HG02981 (cell line): Measurements from ENCODE around the gene FRMPD1.

Source experiments
- ATAC-seq: cut with Tn5 transposase; IDR thresholded peaks from one replicate; pipeline ENCODE4 v1.9.1; 2021; ENCODE audit warnings: mild to moderate bottlenecking, moderate library complexity; ENCODE audit not compliant: unreplicated experiment

FRMPD1 gene

DNA sequence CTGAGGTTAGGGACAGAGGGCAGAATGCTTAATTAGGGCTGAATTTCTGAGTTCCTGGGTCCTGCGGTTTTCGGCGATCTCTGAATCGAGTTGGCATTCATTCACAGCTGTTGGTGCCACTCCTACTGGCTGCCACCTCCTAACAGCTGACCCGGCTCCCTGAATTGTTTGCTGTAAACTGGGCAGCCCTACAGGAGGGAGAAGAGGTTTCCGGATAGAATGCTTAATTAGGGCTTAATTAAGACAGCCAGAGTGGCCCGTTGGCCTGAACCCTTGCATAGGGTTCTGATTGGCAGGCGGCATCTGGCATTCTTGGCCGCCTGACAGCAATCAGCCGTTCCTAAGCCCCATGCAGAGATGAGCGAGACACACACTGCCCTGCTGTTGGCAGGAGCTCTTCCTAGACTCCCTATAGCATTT is 25.7 kb downstream of the FRMPD1 start:
- no peak for ATAC-seq

DNA sequence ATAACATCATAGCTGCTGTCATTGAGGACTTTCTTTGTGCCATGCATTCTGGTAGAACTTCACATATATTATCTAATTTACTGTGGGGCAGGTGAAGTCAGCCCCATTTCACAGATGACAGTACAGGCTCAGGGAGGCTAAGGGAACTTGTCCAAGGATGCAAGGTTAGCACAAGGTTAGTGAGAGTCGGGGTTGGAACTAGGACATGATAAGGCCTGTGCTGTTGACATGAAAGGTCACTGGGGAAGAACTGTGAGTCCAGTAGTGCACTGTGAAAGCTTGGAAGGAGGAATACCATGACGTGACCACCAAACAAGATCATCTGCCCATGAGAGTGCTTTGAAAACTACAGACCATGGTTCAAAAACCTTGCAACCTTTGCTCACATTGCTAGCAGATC is 26.7 kb downstream of the FRMPD1 start:
- no peak for ATAC-seq

DNA sequence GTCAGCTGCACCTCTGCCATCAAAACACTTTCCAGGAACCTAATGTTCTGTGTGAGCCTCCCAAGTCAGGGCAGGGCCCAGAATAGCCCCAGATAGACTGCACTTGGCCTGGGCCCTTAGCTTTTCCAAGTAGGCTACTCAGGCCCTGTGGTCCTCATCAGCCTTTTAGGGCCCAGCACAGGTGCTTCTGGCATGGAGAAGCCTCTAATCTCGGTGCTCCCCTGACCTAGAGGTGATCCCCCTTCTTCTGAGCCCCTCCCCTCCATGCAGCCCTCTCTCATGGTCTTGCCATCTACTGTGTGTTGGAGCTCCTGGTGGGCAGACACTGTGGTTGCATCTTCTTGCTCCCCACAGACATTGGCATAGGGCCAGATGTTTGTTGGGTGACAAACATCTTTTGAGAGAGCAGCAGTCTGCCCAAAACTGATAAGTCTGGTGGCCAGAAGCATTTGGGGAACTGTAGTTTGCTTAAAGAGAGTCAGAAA is 28.1 kb downstream of the FRMPD1 start:
- no peak for ATAC-seq

DNA sequence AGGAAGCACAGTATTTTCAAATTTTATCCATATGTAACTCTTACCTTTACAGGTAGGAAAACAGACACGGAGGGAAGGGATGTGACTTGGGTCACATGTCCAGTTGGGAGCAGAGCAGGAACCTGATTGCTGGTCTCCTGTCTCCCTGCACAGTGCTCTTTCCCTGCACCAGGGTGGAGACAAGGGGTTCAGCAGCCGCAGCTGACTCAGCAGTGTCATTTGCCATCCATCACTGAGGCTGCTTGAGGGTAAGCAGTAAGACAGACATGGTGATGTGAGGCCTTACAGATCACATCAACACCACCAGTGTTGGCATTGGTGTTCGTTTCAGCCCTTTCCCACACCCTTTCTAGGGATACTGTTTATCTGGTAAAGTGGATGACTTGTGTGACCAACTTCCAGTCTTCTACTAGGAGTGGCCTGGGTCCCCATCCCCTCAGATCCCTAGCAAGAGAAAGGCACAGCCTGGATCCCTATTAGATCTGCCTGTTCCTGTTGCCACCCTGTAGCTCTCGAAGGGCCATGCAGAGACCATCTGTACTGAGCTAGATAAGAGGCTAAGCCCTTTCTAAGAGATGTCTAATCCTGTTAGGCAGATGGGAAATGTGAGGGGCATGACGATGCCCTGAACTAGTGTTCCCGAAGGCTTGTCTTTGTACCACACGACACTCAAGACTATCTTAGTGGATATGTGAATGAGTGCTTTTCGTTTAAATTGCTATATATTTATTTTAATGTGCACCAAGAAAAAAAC is 29.1 kb downstream of the FRMPD1 start:
- no peak for ATAC-seq

DNA sequence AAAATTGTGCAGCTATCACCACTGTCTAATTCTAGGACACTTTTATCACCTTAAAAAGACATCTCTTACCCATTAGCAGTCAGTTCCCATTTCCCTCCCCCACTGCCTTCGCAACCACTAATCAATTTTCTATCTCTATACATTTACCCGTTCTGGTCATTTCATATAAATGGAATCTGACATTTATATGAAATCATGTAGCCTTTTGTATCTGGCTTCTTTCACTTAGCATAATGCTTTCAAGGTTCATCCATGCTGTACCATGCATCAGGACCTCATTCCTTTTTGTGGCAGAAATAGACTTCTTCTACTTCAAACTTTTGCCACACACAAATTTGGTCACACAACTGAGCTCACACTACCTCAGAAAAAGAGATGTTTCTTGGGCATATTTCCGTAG is 32.2 kb downstream of the FRMPD1 start:
- ATAC-seq = no peak

DNA sequence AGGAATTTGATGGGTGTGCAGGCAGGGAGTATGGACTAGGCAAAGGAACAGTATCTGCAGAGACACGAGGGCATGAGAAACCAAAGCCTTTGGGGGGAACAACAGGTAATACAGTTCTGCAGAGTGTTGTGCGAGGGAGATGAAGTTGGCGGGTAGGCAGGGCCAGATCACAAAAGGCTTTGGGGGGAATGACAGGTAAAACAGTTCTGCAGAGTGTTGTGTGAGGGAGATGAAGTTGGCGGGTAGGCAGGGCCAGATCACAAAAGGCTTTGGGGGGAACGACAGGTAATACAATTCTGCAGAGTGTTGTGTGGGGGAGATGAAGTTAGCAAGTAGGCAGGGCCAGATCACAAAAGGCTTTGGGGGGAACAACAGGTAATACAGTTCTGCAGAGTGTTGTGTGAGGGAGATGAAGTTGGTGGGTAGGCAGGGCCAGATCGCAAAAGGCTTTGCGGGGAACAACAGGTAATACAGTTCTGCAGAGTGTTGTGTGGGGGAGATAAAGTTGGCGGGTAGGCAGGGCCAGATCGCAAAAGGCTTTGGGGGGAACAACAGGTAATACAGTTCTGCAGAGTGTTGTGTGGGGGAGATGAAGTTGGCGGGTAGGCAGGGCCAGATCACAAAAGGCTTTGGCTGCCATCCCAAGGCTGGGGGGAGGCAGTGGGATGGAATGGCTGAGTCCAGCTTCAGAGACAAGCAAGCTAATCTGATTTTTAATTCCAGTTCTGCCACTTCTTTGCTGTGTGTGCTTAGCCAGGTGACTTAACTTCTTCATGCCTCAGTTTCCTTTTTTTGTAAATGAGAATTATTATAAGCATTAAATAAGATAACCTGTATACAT is 33.0 kb downstream of the FRMPD1 start:
- no peak for ATAC-seq

DNA sequence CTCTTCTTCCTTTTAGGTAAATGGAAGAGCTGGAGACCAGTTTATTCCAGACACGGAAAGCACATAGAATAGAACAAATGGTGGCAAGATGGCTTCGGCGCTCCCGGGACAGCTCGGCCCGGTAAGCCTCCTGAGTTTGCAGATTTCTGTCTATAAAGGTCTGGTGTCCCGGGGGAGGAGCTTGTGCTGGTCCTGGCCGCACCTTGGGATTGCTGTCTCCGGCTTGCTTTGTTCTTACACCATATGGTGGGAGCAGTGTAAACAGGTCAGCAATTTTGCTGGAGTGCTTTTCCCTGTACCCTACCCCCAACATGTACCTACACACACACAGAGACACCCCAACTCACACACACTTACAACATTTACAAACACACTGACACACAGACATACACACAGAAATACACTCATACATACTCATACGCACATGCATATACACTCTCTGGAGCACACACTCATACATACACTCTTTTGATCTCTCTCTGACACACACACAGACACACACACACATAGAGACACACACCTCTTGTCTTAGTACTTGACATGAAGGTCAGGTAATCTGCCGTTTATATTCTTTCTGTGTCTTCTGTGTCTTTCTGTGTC is 42.0 kb downstream of the FRMPD1 start:
- ATAC-seq = no peak

DNA sequence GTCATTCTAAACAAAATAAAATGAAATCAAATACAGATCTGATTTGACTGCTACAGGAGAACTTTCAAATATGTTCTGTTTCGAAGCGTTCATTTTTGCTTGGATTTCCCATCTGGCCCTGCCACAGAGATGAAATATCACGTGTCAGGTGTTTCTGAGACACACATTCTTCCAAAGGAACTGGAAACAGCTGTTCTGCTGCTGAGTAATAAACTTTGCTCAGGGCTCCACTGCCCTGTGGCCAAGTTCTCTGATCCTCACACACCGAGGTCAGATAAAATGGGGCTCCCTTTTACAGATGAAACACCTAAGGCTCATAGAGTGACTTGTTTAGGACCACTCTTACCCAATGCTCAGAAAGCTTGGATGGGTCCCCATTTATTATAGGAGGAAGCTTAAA is 42.5 kb downstream of the FRMPD1 start:
- no peak for ATAC-seq

DNA sequence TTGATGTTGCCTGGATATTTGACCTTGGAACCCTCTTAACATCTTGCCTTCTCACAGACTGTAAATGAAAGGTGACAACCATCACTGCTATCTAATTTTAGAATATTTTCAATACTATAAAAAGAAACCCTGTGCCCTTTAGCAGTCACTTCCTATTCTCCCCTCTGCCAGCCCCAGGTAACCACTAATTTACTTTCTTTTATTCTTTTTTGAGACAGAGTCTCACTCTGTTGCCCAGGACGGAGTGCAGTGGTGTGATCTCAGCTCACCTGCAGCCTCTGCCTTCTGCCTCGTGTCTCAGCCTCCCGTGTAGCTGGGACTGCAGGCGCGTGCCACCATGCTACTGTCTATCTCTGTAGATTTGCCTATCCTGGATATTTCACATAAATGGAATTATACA is 43.6 kb downstream of the FRMPD1 start:
- ATAC-seq = no peak

DNA sequence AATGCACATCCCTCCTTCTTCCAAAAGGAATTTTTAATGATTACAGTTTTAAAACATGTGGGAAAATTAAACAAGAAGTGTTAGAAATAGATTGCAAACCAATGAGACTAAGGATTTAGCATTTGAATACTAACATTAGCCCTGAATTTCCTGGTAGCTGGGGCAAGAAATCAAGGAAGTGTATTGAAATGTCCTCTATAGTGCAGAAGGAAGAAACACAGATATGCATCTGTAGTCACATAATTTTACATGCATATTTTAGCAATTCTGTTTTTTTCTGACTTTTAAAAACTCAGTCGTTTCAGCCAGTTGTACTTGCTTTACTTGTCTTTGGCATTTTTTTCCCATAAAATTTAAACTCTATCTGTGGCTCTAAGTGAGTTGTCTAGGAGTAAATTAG is 45.8 kb downstream of the FRMPD1 start:
- no peak for ATAC-seq

DNA sequence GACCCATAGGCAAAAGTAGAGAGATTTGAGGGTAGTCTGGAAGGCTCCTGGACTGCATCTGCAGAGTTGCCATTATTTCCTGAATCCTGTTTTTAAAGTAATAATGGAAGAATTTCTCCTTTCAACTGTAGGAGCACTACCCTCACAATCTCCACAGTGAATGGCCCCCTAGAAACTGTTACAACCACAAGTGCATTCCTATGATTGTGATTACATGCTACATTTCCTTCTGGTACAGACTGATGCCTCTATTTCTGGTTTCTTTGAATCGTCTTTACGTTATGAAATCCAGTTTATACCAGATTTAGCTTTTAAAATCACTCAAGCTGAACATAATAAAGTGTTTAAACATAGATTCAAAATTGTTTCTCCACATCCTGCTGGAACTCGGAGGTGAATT is 49.4 kb downstream of the FRMPD1 start:
- no peak for ATAC-seq

DNA sequence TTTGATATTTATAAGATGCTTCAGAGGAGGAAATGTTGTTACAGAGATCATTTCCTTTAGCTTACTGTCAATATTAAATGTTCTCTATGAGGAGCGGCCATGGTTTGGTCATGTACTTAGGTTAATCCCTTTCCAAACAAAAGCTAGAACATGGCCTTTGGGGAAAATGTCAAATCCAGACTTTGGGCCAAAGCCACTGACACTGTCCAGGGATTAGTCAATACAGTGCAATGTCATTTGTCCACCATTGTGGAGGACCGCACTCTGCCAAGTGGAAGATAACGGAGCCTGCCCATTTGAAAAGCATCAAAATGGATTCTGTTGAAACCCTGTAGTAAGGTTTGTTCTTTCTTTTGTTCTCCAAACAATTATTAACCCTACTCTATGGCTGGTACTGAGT is 50.1 kb downstream of the FRMPD1 start:
- ATAC-seq = no peak

DNA sequence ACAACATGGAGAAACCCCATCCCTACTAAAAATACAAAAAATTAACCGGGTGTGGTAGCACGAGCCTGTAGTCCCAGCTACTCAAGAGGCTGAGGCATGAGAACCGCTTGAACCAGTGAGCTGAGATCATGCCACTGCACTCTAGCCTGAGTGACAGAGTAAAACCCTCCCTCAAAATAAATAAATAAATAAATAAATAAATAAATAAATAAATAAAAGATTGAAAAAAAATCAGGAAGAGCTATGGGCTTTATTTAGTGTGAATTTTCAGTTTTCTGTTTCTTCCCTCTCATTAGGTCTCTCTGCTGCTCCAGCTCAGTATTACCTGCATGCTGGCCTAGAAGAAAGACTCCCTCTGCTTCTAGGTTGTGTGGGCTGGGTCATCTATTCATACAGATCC is 55.0 kb downstream of the FRMPD1 start:
- ATAC-seq = no peak

DNA sequence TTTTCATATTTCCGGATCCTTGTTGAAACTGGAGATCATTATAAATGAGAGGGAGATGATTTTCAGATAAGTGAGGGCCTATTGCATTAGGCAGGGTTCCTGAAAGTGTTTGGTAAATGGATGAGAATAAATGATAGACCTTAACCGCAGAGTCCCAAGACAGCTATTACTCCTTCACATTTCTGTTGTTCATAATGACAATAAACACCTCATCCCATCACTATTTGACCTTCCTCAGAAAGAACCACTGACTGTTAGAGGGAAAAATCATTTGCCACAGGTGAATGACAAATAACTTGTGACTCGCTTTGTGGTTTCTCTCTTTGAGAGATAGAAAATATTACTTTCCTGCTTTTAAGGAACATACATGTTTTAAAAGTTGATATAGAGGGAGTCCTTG is 55.5 kb downstream of the FRMPD1 start:
- ATAC-seq = no peak

DNA sequence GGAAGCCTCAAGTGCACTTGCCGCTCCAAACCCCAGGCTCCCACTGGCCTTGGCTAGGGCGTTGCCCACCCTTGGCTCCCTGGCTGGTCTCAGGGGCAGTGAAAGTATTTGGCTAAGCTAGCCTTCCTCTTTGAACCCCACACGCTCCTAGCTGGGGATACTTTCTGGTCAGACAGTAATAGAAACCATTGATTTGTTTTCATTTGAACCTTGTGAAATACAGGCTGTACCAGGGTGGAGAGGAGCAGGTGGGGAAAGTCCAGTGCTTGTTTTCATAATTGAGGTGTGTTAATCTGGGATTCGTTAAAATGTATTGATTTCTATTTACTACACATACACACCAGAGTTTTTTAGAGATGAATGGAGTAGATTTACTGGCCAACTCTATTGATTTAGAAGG is 57.0 kb downstream of the FRMPD1 start:
- no peak for ATAC-seq

DNA sequence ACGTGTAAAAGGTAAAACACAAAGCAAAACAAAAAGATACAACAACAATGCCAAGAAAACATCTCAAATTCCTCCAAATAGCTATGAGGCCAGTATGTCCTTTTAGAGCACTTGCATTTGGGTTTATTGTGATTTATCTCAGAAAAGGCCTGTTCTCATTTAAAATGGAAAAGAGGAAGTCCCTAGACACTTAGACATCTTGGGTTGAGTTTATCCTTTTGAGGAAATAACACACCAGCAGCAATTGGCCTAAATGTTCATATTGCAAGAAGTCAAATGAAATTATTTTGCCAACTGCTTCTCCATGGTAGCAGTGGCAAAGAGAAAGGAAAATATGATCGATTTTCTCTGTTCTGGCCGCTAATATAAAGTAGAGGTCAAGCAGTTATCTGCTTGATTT is 59.3 kb downstream of the FRMPD1 start:
- no peak for ATAC-seq

DNA sequence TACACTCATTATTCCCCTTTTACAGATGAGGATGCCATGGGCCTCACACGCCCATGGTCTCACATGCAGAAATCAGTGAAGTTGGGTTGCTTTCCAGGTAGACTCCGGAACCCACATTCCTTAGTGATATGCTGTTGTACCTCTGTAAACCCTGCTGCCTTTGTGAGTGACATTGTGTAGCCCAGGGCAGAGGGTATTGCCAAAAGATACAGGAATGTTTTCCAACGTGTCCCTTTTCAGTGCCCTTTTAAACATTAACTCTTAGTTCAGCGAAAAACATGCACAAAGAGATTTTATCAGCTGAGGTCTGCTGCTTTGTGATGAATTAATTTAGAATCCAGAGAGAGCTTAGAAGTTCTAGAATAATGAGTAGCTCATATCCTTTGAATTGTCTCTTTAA is 64.5 kb downstream of the FRMPD1 start:
- no peak for ATAC-seq

DNA sequence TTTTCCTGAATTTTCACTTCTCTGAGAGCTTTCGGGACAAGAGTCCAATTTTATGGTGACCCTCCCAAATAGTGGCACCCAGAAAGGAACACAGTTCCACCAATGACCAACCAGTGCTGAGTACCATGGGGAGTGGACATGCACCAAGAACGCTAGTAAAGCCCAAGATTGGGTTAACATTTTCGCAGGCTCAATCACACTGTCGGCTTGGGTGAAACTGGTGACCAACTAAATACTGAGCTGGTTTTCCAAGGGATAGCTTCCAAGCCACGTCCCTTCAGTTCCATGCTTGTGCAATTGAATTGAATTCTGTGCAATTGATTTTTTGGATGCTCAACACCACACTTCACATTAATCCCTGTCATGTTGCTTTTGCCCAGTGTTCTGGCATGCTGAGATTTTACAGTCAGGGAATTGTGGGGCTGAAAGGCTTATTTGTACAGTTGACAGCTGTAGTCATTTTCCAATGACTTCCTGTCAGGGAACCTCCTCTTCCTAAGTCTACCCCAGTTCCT is 65.3 kb downstream of the FRMPD1 start:
- ATAC-seq = no peak

DNA sequence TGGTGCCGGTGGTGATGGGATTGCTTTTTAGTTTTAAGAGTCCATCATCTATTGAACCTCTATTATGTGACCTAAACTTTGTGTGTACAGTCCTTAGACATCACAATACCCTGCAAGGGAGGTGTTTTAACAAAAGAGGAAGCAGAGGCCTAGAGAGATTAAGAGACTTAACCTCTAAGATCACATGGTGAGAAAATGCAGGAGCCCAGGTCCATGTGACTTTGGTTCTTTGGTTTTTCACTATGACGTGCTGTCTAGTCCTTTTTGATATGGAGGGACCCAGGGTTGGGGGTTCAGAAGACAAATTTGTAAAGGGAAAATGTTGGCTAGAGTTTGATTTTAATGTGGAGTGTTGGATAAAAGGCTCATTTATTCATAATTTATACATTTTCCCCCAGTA is 68.8 kb downstream of the FRMPD1 start:
- ATAC-seq = no peak

DNA sequence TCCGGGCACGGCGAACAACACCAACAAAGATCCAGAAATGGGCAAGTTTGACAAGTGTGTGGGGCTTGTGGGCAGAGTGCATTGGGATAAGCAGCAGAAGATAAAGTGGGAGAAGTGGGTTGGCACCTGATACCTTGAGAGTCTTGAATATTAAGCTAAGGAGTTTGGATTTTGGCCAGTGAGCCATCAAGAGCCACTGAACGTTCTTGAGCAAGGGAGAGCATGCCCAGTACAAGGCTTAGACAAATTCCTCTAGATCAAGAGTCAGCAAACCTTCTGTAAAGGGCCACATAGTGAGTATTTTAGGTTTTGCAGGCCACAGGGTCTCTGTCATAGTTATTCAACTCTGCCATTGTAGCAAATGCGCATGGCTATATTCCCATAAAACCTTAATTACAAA is 76.3 kb downstream of the FRMPD1 start:
- no peak for ATAC-seq

DNA sequence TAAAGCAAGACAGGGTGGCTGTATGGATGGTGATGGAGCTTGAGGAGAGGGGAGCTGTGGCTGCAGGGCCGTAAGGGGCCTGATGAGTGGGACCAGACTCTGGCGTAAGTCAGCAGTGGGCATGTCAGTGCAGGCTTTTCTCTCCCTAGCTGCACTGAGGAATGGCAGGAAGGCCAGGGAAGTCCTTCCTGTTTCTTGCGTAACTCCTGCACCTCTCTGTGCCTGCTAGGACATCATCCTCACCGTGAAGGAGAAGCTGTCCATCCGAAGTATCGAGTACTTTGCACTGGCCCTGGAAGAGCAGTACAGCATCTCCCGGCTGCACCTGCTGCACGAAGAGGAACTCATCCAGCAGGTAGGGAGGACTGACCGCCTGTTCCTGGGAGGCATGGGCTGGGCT is 78.7 kb downstream of the FRMPD1 start:
- no peak for ATAC-seq

DNA sequence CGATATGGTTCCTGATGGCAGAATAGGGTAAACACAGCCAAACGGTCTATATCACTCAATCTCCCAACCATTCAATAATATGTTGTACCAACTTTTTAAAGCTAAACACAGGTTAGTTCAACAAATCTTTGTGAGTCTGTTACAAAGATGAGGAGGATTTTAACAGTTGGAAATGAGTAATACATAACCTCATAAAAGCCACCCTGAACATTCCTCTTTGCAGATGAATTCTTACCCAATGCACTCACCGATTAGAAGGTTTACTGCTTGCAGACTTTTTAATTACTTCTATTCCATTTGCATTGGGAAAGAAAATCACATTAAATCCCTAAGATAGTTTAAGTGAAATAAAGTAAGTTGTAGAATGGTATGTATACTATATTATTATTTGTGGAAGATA is 79.5 kb downstream of the FRMPD1 start:
- no peak for ATAC-seq
